Parathyroid adenoma (tissue), 2 donors: ENCODE results near the gene ADAMTSL2.

Source experiments
- H2AFZ ChIP-seq: fragments of 300-600 bp; sonication (generic); one replicate; pipeline ENCODE4 v1.7.0; 2017; ENCODE audit warnings: antibody characterized with exemption, mild to moderate bottlenecking
- H3K27ac ChIP-seq: fragments of 300-600 bp; sonication (generic); one replicate; pipeline ENCODE4 v1.7.0; 2017
- H3K27me3 ChIP-seq: fragments of 300-600 bp; sonication (generic); one replicate; pipeline ENCODE4 v1.7.0; 2017; ENCODE audit warnings: low read length; ENCODE audit not compliant: control insufficient read depth, insufficient read depth
- H3K36me3 ChIP-seq: fragments of 300-600 bp; sonication (generic); one replicate; pipeline ENCODE4 v1.7.0; 2017; ENCODE audit warnings: low read length; ENCODE audit not compliant: control insufficient read depth, insufficient read depth
- H3K4me1 ChIP-seq: fragments of 300-600 bp; sonication (generic); one replicate; pipeline ENCODE4 v1.7.0; 2017; ENCODE audit warnings: control low read depth
- H3K4me2 ChIP-seq: fragments of 300-600 bp; sonication (generic); one replicate; pipeline ENCODE4 v1.7.0; 2017; ENCODE audit warnings: low read length
- H3K4me3 ChIP-seq: fragments of 300-600 bp; sonication (generic); one replicate; pipeline ENCODE4 v1.7.0; 2017; ENCODE audit warnings: low read depth, low read length
- H3K79me2 ChIP-seq: fragments of 300-600 bp; sonication (generic); one replicate; pipeline ENCODE4 v1.7.0; 2017; ENCODE audit warnings: control low read depth
- H3K9ac ChIP-seq: fragments of 300-600 bp; sonication (generic); one replicate; pipeline ENCODE4 v1.7.0; 2017; ENCODE audit warnings: mild to moderate bottlenecking
- H3K9me3 ChIP-seq: fragments of 300-600 bp; sonication (generic); one replicate; pipeline ENCODE4 v1.7.0; 2017; ENCODE audit warnings: low read length; ENCODE audit not compliant: control insufficient read depth
- CTCF ChIP-seq: fragments of 300-600 bp; sonication (generic); IDR thresholded peaks from one replicate; pipeline ENCODE4 v1.7.0; 2017; ENCODE audit warnings: antibody characterized with exemption, mild to moderate bottlenecking
- donor health status: primary hyperparathyroidism.

ADAMTSL2 gene

GRCh38 chr9:133507246-133507965, 27.1 kb upstream of the ADAMTSL2 start:
- H3K27ac ChIP-seq: no peak overlapping the region
- no peaks in the 10 kb centered on the region for H3K79me2 ChIP-seq

GRCh38 chr9:133508046-133508445, 26.5 kb upstream of the ADAMTSL2 start:
- H3K4me1 ChIP-seq: no peaks in the 10 kb centered on the region
- no peak overlapping the region for H3K4me3 ChIP-seq
- H3K9ac ChIP-seq: no peak overlapping the region
- no peaks in the 10 kb centered on the region for H3K36me3 ChIP-seq
- no peak for TF ChIP-seq CTCF
- H3K27ac ChIP-seq: no peak overlapping the region
- H2AFZ ChIP-seq: no peak overlapping the region
- H3K27me3 ChIP-seq: no peaks in the 10 kb centered on the region
- H3K79me2 ChIP-seq: no peaks in the 10 kb centered on the region
- no peak overlapping the region for H3K4me2 ChIP-seq
- no peaks in the 10 kb centered on the region for H3K9me3 ChIP-seq

More at GRCh38 chr9:133507246-133507965, 27.1 kb upstream of the ADAMTSL2 start:
- no peak overlapping the region for H3K9ac ChIP-seq
- no peak overlapping the region for H3K4me3 ChIP-seq
- H3K4me2 ChIP-seq: no peak overlapping the region
- H2AFZ ChIP-seq: no peak overlapping the region
- H3K4me1 ChIP-seq: no peaks in the 10 kb centered on the region
- no peaks in the 10 kb centered on the region for H3K36me3 ChIP-seq
- H3K9me3 ChIP-seq: no peaks in the 10 kb centered on the region
- TF ChIP-seq CTCF: no peak
- no peaks in the 10 kb centered on the region for H3K27me3 ChIP-seq

- H3K9me3 ChIP-seq: no peaks in the 10 kb centered on the region
- H3K79me2 ChIP-seq: no peaks in the 10 kb centered on the region
- no peaks in the 10 kb centered on the region for H3K4me1 ChIP-seq
- no peak for TF ChIP-seq CTCF
- no peaks in the 10 kb centered on the region for H3K27me3 ChIP-seq
- no peak overlapping the region for H3K4me3 ChIP-seq
- peak overlapping the region; percentile 20 for H2AFZ ChIP-seq
- H3K4me2 ChIP-seq: no peak overlapping the region
- H3K36me3 ChIP-seq: no peaks in the 10 kb centered on the region
- no peak overlapping the region for H3K9ac ChIP-seq
- H3K27ac ChIP-seq: no peak overlapping the region
Measured at GRCh38 chr9:133509179-133510083, 25.1 kb upstream of the ADAMTSL2 start.

- Histone ChIP-seq H3K9ac (no peak overlapping the region), H3K27ac (no peak overlapping the region), H3K9me3 (no peaks in the 10 kb centered on the region), H2AFZ (no peak overlapping the region), H3K4me3 (no peak overlapping the region), H3K79me2 (no peaks in the 10 kb centered on the region), H3K36me3 (no peaks in the 10 kb centered on the region), H3K27me3 (no peaks in the 10 kb centered on the region), H3K4me2 (no peak overlapping the region), H3K4me1 (no peaks in the 10 kb centered on the region)
- no peak for TF ChIP-seq CTCF
Measured at GRCh38 chr9:133510926-133511505, 23.5 kb upstream of the ADAMTSL2 start.
